Prostate gland (tissue), 2 donors: Measurements from ENCODE around the gene FAM169A. TPM values are rescaled to one million over a fixed set of nuclear protein-coding genes. Genes with fewer than 3 reads are reported as not detected.
"Not testable (repeated sequence)": the region's sequence is repeated elsewhere in the genome, so short reads cannot be mapped to it uniquely, and the experiment has no call there.

Source experiments
- DNase-seq: peaks from one replicate; pipeline ENCODE4 v3.0.0-alpha.2; 2019; ENCODE audit warnings: low spot score
- H3K27ac ChIP-seq, 2 donors: fragments of 200-600 bp; sonication (generic); 2 replicates each; pipeline ENCODE4 v1.5.1; 2017 to 2019
- H3K27me3 ChIP-seq: fragments of 200-600 bp; sonication (generic); replicated peaks from 2 replicates; pipeline ENCODE4 v1.5.1; 2019; ENCODE audit not compliant: insufficient read depth
- H3K36me3 ChIP-seq, 2 donors: fragments of 200-600 bp; sonication (generic); 1 replicate in 1 of 2; 2 replicates in 1 of 2; pipeline versions ENCODE4 v1.5.1 to v1.8.1; 2017 to 2019
- H3K4me1 ChIP-seq: fragments of 200-600 bp; sonication (generic); replicated peaks from 2 replicates; pipeline ENCODE4 v1.5.1; 2019
- H3K4me3 ChIP-seq, 2 donors: fragments of 200-600 bp; sonication (generic); 2 replicates each; pipeline ENCODE4 v1.5.1; 2017 to 2019
- H3K9me3 ChIP-seq: fragments of 200-600 bp; sonication (generic); 2 replicates; pipeline ENCODE4 v1.5.1; 2017
- CTCF ChIP-seq, 4 experiments: fragments of 200-600 bp in 2 of 4; fragments of 450-650 bp in 2 of 4; sonication (generic) in 2 of 4; IDR thresholded peaks; 1 replicate in 3 of 4; 2 replicates in 1 of 4; pipeline ENCODE4 v1.5.1; 2016 to 2019; ENCODE audit warnings: antibody characterized with exemption in 4 of 4, mild to moderate bottlenecking in 2 of 4, moderate library complexity in 2 of 4
- POLR2A ChIP-seq: fragments of 450-650 bp; IDR thresholded peaks from one replicate; pipeline ENCODE4 v1.6.1; 2016; ENCODE audit warnings: antibody characterized with exemption, mild to moderate bottlenecking
- POLR2AphosphoS5 ChIP-seq: sonication (generic); formaldehyde crosslinking; IDR thresholded peaks from one replicate; pipeline ENCODE4 v1.6.1; 2017; ENCODE audit warnings: antibody characterized with exemption
- WGBS: methylation state at CpG from one replicate; pipeline ENCODE4 v1.1.5; 2018; 5-methylcytosine and 5-hydroxymethylcytosine counted together
- intact Hi-C: fragments of 100-400 bp; cut with DNase I; formaldehyde crosslinking; loops from one replicate; pipeline ENCODE4 v1.14.2; 2022
- total RNA-seq, 2 donors: library from RNA; depleted of rRNA; stranded (reverse); fragments of >200 nt; gene quantifications; one replicate each; pipeline ENCODE4 v1.1.0, GENCODE V29; 2016

FAM169A gene
- 10 to 100 TPM; 16.6 to 57.9 TPM for total RNA-seq

GRCh38 chr5:74865804-74866595 is at the start of gene FAM169A:
TSS of gene FAM169A (minus strand) at chr5:74866387. CDS start at chr5:74841676, 24,711 bp downstream.
- no peaks in the 10 kb centered on the region for H3K4me1 ChIP-seq
- peak within 1 kb of the TSS; percentile 47 to 85 for H3K4me3 ChIP-seq
- DNase-seq, result peak; percentile 27
- peak within 1 kb of the TSS; percentile 52 to 80 for H3K27ac ChIP-seq
- no peaks in the 10 kb centered on the region for H3K27me3 ChIP-seq
- intact Hi-C loops, result no loop called here
- TF ChIP-seq POLR2AphosphoS5 (no peak), POLR2A (no peak), CTCF (IDR thresholded peaks at IDR 0.05) (peak in 1 of 4 experiments; percentile 4)
- no peaks in the 10 kb centered on the region for H3K9me3 ChIP-seq
- H3K36me3 ChIP-seq, result no peaks in the 10 kb centered on the region
- WGBS, result under 1% methylated on average over 29 of the region's 119 CpGs

- intact Hi-C loops, result loop anchor here (5.0 kb wide), 1 partner anchor 243 kb away; no protein-coding TSS in a partner anchor
- no peak for TF ChIP-seq CTCF (IDR thresholded peaks at IDR 0.05)
- TF ChIP-seq POLR2A, result no peak
- no peak for TF ChIP-seq POLR2AphosphoS5
- Histone ChIP-seq H3K4me3 (no peak overlapping the region), H3K27me3 (no peaks in the 10 kb centered on the region), H3K9me3 (no peaks in the 10 kb centered on the region), H3K4me1 (no peaks in the 10 kb centered on the region), H3K36me3 (no peaks in the 10 kb centered on the region), H3K27ac (no peak overlapping the region)
- 93% methylated on average over 1 of the region's 1 CpG for WGBS
- DNase-seq, result no peak
Observed at GRCh38 chr5:74915488-74915887, 49.3 kb upstream of the FAM169A start.

GRCh38 chr5:74911421-74911820 is 45.2 kb upstream of the FAM169A start:
- 82% methylated on average over 2 of the region's 2 CpGs for WGBS
- intact Hi-C loops, H3K36me3 ChIP-seq, H3K27ac ChIP-seq, H3K4me1 ChIP-seq, H3K4me3 ChIP-seq, H3K9me3 ChIP-seq, DNase-seq, H3K27me3 ChIP-seq: not testable (repeated sequence)

GRCh38 chr5:74909888-74910287 is 43.7 kb upstream of the FAM169A start:
- intact Hi-C loops, H3K27ac ChIP-seq, H3K9me3 ChIP-seq, H3K27me3 ChIP-seq, H3K4me3 ChIP-seq, H3K36me3 ChIP-seq, H3K4me1 ChIP-seq, DNase-seq: not testable (repeated sequence)

GRCh38 chr5:74908237-74908636 is 42.0 kb upstream of the FAM169A start:
- H3K36me3 ChIP-seq, H3K4me3 ChIP-seq, H3K4me1 ChIP-seq, intact Hi-C loops, H3K9me3 ChIP-seq, DNase-seq, H3K27ac ChIP-seq, H3K27me3 ChIP-seq: not testable (repeated sequence)
- WGBS, result 94% methylated on average over 6 of the region's 6 CpGs

- intact Hi-C loops, H3K9me3 ChIP-seq, H3K27ac ChIP-seq, H3K27me3 ChIP-seq, H3K4me3 ChIP-seq, H3K4me1 ChIP-seq, H3K36me3 ChIP-seq, DNase-seq: not testable (repeated sequence)
- over 99% methylated on average over 4 of the region's 4 CpGs for WGBS
Observed at GRCh38 chr5:74904713-74905112, 38.5 kb upstream of the FAM169A start.

GRCh38 chr5:74903165-74903787 is 37.1 kb upstream of the FAM169A start:
- 23% methylated on average over 4 of the region's 4 CpGs for WGBS
- H3K27me3 ChIP-seq, result no peaks in the 10 kb centered on the region
- no peaks in the 10 kb centered on the region for H3K36me3 ChIP-seq
- H3K9me3 ChIP-seq, result no peaks in the 10 kb centered on the region
- TF ChIP-seq POLR2A (no peak), CTCF (IDR thresholded peaks at IDR 0.05) (peak in 3 of 4 experiments; percentile 56 to 74 (median 62)), POLR2AphosphoS5 (peak; percentile 35)
- H3K27ac ChIP-seq, result no peak overlapping the region
- intact Hi-C loops, result no loop called here
- DNase-seq, result peak; percentile 63
- H3K4me3 ChIP-seq, result no peak overlapping the region
- H3K4me1 ChIP-seq, result no peaks in the 10 kb centered on the region
